ENCODE data around the gene AP1B1. TPM values are rescaled to one million over a fixed set of nuclear protein-coding genes. Genes with fewer than 3 reads are reported as not detected.

The AP1B1 gene
- total and polyA plus RNA-seq, 2 experiments from 2014 or later: 67.4 to 68.2 TPM

DNA sequence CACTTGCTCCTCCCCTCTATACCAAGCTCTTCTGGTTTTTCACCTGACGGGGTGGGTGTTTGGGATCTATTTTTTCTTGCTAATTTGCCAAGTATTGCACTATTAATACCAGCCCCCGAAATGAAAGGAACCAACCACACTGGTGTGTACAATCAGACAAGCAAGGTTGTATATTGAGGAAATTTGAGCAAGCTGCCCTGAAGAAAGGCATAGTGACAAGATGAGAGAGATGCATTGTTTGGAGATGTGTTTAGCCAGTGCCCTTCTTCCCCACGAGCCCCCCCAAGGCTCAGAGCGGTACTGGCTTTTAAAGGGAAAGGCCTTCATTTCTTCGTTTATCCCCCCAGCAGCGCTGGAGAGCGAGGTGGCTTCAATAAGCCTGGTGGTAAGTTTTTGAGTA, 97.2 kb downstream of the AP1B1 start:
- Histone ChIP-seq H3K9me3 (ENCODE audit: low read depth) (no peaks in the 10 kb centered on the region), H3K27ac (no peak overlapping the region), H3K36me3 (peaks cover 92% of the 10 kb centered on the region)

DNA sequence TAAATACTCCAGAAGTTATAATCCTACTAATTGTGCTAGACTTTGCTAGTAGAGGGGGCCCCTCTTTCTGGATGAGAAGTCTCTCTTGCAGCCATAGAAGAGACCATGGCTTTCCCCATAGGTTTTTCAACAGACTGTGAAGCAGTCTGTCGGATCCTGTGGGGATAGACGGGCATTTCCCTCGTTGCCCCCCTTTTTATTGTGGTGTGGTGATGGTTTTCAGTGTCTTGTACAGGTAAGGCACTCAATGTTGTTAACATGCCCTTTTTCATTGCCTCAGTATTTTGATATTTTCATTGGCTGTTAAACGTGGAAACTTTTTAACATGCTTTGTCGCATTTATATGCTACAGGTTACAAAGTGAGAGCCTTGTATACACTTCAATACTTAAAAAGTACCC, 98.3 kb downstream of the AP1B1 start:
- TF ChIP-seq, protein P1, sequence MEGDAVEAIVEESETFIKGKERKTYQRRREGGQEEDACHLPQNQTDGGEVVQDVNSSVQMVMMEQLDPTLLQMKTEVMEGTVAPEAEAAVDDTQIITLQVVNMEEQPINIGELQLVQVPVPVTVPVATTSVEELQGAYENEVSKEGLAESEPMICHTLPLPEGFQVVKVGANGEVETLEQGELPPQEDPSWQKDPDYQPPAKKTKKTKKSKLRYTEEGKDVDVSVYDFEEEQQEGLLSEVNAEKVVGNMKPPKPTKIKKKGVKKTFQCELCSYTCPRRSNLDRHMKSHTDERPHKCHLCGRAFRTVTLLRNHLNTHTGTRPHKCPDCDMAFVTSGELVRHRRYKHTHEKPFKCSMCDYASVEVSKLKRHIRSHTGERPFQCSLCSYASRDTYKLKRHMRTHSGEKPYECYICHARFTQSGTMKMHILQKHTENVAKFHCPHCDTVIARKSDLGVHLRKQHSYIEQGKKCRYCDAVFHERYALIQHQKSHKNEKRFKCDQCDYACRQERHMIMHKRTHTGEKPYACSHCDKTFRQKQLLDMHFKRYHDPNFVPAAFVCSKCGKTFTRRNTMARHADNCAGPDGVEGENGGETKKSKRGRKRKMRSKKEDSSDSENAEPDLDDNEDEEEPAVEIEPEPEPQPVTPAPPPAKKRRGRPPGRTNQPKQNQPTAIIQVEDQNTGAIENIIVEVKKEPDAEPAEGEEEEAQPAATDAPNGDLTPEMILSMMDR (IDR thresholded peaks at IDR 0.05; ENCODE audit: low read depth, low read length): no peak
- H3K4me1 ChIP-seq (ENCODE audit: low read depth): no peaks in the 10 kb centered on the region
- H3K27me3 ChIP-seq: no peaks in the 10 kb centered on the region
- no peaks in the 10 kb centered on the region for H3K9me3 ChIP-seq (ENCODE audit: low read depth)
- no peak overlapping the region for H3K4me3 ChIP-seq
- no peak for DNase-seq (ENCODE audit: low read depth in 1 of 2, low spot score in 1 of 2)
- no peak overlapping the region for H3K27ac ChIP-seq
- peaks cover 89% of the 10 kb centered on the region for H3K36me3 ChIP-seq

More for the DNA sequence above, 97.2 kb downstream of the AP1B1 start:
- no peaks in the 10 kb centered on the region for H3K27me3 ChIP-seq
- TF ChIP-seq, protein P1 (IDR thresholded peaks at IDR 0.05; ENCODE audit: low read depth, low read length): no peak
- no peaks in the 10 kb centered on the region for H3K4me1 ChIP-seq (ENCODE audit: low read depth)
- DNase-seq (ENCODE audit: low read depth in 1 of 2, low spot score in 1 of 2): no peak
- H3K4me3 ChIP-seq: no peak overlapping the region

DNA sequence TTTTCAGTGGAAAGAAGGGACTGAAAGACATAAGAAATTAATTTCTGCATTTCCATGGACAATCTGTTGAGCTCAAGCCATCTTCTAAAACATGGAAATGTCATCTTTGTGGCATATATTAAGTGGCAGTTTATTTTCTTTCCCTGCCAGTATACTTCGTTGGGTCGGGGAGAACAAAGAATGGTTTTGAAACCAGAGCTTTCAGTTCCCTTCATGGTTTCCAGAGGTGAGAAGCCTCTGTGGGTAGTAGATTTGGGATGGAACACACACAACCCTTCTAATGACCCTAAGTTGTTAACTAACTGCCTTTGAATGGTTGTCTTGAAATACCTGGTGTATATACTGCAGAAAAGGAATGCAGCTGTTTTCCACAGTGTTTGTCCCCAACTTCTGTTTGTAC, 99.5 kb downstream of the AP1B1 start:
- no peaks in the 10 kb centered on the region for H3K4me1 ChIP-seq (ENCODE audit: low read depth)
- H3K4me3 ChIP-seq: no peak overlapping the region
- no peak for DNase-seq (ENCODE audit: low read depth in 1 of 2, low spot score in 1 of 2)
- TF ChIP-seq, protein P1 (IDR thresholded peaks at IDR 0.05; ENCODE audit: low read depth, low read length): no peak
- peak overlapping the region; percentile 23 for H3K27ac ChIP-seq
- no peaks in the 10 kb centered on the region for H3K9me3 ChIP-seq (ENCODE audit: low read depth)
- peaks cover 87% of the 10 kb centered on the region for H3K36me3 ChIP-seq
- H3K27me3 ChIP-seq: no peaks in the 10 kb centered on the region

DNA sequence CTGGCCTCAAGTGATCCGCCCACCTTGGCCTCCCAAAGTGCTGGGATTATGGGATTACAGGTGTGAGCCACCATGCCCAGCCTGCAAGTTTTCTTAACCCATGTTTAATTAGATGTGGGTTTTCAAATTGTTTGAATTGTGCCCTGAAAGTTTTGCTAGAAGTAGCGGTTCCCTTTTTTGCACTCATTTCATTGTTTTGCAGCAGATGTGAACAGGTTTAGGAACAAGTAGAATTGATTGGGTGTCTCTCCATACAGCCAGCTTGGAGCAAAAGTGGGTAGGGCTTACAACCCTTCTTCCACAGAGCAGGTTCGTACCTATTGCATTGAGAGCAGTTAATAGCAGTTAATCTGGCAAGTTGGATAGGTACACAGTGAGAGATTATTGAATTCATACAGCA, 104.2 kb downstream of the AP1B1 start:
- DNase-seq (ENCODE audit: low read depth in 1 of 2, low spot score in 1 of 2): no peak
- H3K4me1 ChIP-seq (ENCODE audit: low read depth): no peaks in the 10 kb centered on the region
- no peaks in the 10 kb centered on the region for H3K27me3 ChIP-seq
- H3K9me3 ChIP-seq (ENCODE audit: low read depth): no peaks in the 10 kb centered on the region
- H3K4me3 ChIP-seq: no peak overlapping the region
- peaks cover 83% of the 10 kb centered on the region for H3K36me3 ChIP-seq
- TF ChIP-seq, protein P1 (IDR thresholded peaks at IDR 0.05; ENCODE audit: low read depth, low read length): no peak
- no peak overlapping the region for H3K27ac ChIP-seq

DNA sequence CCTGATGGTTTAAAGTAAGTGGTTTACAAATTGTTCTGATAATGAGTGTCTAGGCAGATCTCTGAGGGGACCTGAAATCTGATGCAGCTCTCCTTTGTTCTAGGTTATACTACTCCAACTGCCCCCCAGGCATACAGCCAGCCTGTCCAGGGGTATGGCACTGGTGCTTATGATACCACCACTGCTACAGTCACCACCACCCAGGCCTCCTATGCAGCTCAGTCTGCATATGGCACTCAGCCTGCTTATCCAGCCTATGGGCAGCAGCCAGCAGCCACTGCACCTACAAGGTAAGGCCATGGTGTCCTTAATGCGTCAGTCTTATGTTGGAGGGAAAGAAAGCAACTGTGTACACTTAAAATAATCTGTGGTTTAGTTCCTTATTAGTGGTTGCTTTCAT, 110.4 kb downstream of the AP1B1 start:
- peaks cover 86% of the 10 kb centered on the region for H3K36me3 ChIP-seq
- DNase-seq (ENCODE audit: low read depth in 1 of 2, low spot score in 1 of 2): no peak
- H3K4me3 ChIP-seq: no peak overlapping the region
- no peak overlapping the region for H3K27ac ChIP-seq
- no peaks in the 10 kb centered on the region for H3K9me3 ChIP-seq (ENCODE audit: low read depth)
- H3K4me1 ChIP-seq (ENCODE audit: low read depth): no peaks in the 10 kb centered on the region
- no peaks in the 10 kb centered on the region for H3K27me3 ChIP-seq
- TF ChIP-seq, protein P1 (IDR thresholded peaks at IDR 0.05; ENCODE audit: low read depth, low read length): no peak

Other genes with a start within 250 kb of the AP1B1 start
- 13.0 and 42.5 TPM in 2 replicates for gene EMID1, start 182.7 kb downstream of the AP1B1 start, total RNA-seq
- gene EMID1, start 182.7 kb downstream of the AP1B1 start, polyA plus RNA-seq: 9.9 and 32.9 TPM in 2 replicates
- 88.6 and 102 TPM in 2 replicates for gene RHBDD3, start 120.6 kb downstream of the AP1B1 start, total RNA-seq
- 80.4 and 83.7 TPM in 2 replicates for gene RHBDD3, start 120.6 kb downstream of the AP1B1 start, polyA plus RNA-seq
- gene EWSR1, start 120.3 kb downstream of the AP1B1 start, total RNA-seq: 233 and 266 TPM in 2 replicates
- 328 and 349 TPM in 2 replicates for gene EWSR1, start 120.3 kb downstream of the AP1B1 start, polyA plus RNA-seq
- gene GAS2L1, start 81.9 kb downstream of the AP1B1 start, total RNA-seq: 14.3 and 17.3 TPM in 2 replicates
- gene GAS2L1, start 81.9 kb downstream of the AP1B1 start, polyA plus RNA-seq: 21.0 and 25.0 TPM in 2 replicates
- gene RASL10A, start 72.9 kb downstream of the AP1B1 start, total RNA-seq: 3.6 and 4.1 TPM in 2 replicates
- gene RASL10A, start 72.9 kb downstream of the AP1B1 start, polyA plus RNA-seq: 1.2 and 3.5 TPM in 2 replicates
- gene RFPL1, start 50.0 kb upstream of the AP1B1 start, total RNA-seq: not detected in 2 replicates
- gene RFPL1, start 50.0 kb upstream of the AP1B1 start, polyA plus RNA-seq: 0.32 TPM in 1 of 2 replicates, not detected in the other
- 0.88 and 1.8 TPM in 2 replicates for gene NEFH, start 91.6 kb upstream of the AP1B1 start, total RNA-seq
- 2.0 and 2.4 TPM in 2 replicates for gene NEFH, start 91.6 kb upstream of the AP1B1 start, polyA plus RNA-seq
- 27.0 and 41.3 TPM in 2 replicates for gene THOC5, start 165.2 kb upstream of the AP1B1 start, total RNA-seq
- 30.4 and 31.4 TPM in 2 replicates for gene THOC5, start 165.2 kb upstream of the AP1B1 start, polyA plus RNA-seq
- gene NIPSNAP1, start 192.5 kb upstream of the AP1B1 start, total RNA-seq: 137 and 153 TPM in 2 replicates
- 151 and 200 TPM in 2 replicates for gene NIPSNAP1, start 192.5 kb upstream of the AP1B1 start, polyA plus RNA-seq
- 39.0 and 40.2 TPM in 2 replicates for gene NF2, start 215.1 kb upstream of the AP1B1 start, total RNA-seq
- gene NF2, start 215.1 kb upstream of the AP1B1 start, polyA plus RNA-seq: 32.8 and 34.6 TPM in 2 replicates